Panc1 (cell line): ENCODE measurements around the gene PIGC.

Experiments
- POLR2AphosphoS5 ChIP-seq: IDR thresholded peaks from 2 replicates; pipeline ENCODE4 v1.6.1; 2012; ENCODE audit warnings: mild to moderate bottlenecking, low read depth, low read length, moderate library complexity
- TF ChIP-seq, protein P1 (sequence below): fragments of 450-650 bp; IDR thresholded peaks from 2 replicates; pipeline ENCODE4 v1.5.1; 2017; ENCODE audit warnings: mild to moderate bottlenecking
- TF ChIP-seq, protein P2 (sequence below), 2 experiments: IDR thresholded peaks; 2 replicates each; pipeline ENCODE4 v1.6.1; 2011 to 2012; ENCODE audit warnings: low read depth in 2 of 2, control low read depth in 1 of 2, low read length in 1 of 2, mild to moderate bottlenecking in 1 of 2, moderate library complexity in 1 of 2; ENCODE audit not compliant: insufficient read depth in 1 of 2

DNA sequence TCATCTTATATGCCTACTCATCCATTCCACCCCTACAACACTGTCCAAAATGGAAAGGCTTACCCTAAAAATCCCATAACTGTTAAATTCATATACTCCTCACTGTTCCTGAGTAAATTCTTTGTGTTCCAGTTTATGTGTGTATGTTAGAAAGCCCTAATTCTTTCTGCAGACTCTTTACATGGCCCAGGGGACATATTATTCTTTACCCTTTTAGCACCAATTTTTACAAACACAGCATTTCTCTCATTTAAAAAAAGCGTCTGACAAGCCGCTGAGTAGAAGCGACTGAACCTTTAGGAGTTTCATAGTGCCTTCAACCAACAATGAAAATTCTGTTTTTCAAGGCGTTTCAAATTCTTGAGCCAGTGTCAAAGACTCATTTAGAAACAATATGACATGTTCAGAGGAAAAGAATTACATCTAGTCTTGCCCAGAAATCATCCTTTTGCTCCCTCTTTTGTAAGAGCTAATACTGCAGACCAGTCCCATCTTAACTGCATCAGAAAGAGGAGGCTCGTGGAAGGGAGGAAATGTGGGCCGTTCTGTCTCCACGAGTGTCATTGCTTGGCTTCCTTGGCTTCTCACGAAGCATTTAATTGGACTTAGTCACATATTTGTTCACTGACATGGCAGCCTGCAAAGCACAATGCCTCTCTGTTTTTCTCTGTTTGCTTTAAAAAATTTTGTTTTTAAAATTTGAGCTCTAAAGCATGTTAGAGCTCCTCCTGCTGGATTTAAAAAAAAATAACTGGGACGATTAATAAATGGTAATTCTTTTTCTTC lies 44.7 kb downstream of the PIGC start:
- TF ChIP-seq, protein P1, sequence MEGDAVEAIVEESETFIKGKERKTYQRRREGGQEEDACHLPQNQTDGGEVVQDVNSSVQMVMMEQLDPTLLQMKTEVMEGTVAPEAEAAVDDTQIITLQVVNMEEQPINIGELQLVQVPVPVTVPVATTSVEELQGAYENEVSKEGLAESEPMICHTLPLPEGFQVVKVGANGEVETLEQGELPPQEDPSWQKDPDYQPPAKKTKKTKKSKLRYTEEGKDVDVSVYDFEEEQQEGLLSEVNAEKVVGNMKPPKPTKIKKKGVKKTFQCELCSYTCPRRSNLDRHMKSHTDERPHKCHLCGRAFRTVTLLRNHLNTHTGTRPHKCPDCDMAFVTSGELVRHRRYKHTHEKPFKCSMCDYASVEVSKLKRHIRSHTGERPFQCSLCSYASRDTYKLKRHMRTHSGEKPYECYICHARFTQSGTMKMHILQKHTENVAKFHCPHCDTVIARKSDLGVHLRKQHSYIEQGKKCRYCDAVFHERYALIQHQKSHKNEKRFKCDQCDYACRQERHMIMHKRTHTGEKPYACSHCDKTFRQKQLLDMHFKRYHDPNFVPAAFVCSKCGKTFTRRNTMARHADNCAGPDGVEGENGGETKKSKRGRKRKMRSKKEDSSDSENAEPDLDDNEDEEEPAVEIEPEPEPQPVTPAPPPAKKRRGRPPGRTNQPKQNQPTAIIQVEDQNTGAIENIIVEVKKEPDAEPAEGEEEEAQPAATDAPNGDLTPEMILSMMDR, result peak; percentile 79
- peak; percentile 80 for TF ChIP-seq POLR2AphosphoS5
- TF ChIP-seq, protein P2, sequence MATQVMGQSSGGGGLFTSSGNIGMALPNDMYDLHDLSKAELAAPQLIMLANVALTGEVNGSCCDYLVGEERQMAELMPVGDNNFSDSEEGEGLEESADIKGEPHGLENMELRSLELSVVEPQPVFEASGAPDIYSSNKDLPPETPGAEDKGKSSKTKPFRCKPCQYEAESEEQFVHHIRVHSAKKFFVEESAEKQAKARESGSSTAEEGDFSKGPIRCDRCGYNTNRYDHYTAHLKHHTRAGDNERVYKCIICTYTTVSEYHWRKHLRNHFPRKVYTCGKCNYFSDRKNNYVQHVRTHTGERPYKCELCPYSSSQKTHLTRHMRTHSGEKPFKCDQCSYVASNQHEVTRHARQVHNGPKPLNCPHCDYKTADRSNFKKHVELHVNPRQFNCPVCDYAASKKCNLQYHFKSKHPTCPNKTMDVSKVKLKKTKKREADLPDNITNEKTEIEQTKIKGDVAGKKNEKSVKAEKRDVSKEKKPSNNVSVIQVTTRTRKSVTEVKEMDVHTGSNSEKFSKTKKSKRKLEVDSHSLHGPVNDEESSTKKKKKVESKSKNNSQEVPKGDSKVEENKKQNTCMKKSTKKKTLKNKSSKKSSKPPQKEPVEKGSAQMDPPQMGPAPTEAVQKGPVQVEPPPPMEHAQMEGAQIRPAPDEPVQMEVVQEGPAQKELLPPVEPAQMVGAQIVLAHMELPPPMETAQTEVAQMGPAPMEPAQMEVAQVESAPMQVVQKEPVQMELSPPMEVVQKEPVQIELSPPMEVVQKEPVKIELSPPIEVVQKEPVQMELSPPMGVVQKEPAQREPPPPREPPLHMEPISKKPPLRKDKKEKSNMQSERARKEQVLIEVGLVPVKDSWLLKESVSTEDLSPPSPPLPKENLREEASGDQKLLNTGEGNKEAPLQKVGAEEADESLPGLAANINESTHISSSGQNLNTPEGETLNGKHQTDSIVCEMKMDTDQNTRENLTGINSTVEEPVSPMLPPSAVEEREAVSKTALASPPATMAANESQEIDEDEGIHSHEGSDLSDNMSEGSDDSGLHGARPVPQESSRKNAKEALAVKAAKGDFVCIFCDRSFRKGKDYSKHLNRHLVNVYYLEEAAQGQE (IDR thresholded peaks at IDR 0.05; ENCODE audit: insufficient read depth in 1 of 2, low read depth in 2 of 2, low read length in 1 of 2), result no peak
